ENCODE measurements around the gene MYDGF. TPM values are rescaled to one million over a fixed set of nuclear protein-coding genes. Genes with fewer than 3 reads are reported as not detected.

MYDGF gene
- total and polyA plus RNA-seq, 2 of the 13 experiments (the other 11 are each of a cell fraction or from before 2014, with no cell fraction given): 116 to 198 TPM

DNA sequence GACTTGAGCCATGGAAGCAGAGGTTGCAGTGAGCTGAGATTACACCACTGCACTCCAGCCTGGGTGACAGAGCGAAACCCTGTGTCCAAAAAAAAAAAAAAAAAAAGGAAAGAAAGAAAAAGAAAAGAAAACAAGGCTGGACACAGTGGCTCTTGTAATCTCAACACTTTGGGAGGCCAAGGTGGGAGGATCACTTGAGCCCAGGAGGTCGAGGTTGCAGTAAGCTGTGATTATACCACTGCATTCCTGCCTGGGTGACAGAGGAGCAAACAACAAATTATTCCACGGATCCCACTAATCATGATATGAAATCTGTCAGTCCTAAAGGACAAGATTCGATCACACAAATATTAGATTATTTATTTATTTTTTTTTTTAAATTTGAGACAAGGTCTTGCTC, 3.1 kb upstream of the MYDGF start:
- peaks cover 24% of the 10 kb centered on the region for H3K4me1 ChIP-seq (ENCODE audit: insufficient read depth, low read length)
- no peak overlapping the region for H2AFZ ChIP-seq (ENCODE audit: low read length)
- peaks cover 15% of the 10 kb centered on the region for H3K79me2 ChIP-seq (ENCODE audit: insufficient read depth, low read length)
- H3K27me3 ChIP-seq (ENCODE audit: control insufficient read depth in 1 of 2, insufficient read depth in 2 of 2, low read length in 2 of 2): no peaks in the 10 kb centered on the region; a peak in 1 of 5 replicates
- WGBS (ENCODE audit: low lambda C conversion rate): 79% methylated on average over 4 of the region's 4 CpGs
- intact Hi-C loops (cut with micrococcal nuclease; ENCODE audit: unreplicated experiment) (loop anchor here (5.0 kb wide), 1 partner anchor 49 kb away; the partner anchor contains the start of gene DPP9), in situ Hi-C loops (cut with HindIII; ENCODE audit: extremely low pct_ligation_motif_present, low pct_unique_long_range_greater_than_20kb) (no loop called here)
- TF ChIP-seq, protein P1, sequence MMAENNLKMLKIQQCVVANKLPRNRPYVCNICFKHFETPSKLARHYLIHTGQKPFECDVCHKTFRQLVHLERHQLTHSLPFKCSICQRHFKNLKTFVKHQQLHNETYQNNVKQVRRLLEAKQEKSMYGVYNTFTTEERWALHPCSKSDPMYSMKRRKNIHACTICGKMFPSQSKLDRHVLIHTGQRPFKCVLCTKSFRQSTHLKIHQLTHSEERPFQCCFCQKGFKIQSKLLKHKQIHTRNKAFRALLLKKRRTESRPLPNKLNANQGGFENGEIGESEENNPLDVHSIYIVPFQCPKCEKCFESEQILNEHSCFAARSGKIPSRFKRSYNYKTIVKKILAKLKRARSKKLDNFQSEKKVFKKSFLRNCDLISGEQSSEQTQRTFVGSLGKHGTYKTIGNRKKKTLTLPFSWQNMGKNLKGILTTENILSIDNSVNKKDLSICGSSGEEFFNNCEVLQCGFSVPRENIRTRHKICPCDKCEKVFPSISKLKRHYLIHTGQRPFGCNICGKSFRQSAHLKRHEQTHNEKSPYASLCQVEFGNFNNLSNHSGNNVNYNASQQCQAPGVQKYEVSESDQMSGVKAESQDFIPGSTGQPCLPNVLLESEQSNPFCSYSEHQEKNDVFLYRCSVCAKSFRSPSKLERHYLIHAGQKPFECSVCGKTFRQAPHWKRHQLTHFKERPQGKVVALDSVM (CRISPR knock-in tag; IDR thresholded peaks at IDR 0.05): peak; percentile 87
- TF ChIP-seq NR2C2 (CRISPR knock-in tag; IDR thresholded peaks at IDR 0.05; ENCODE audit: borderline replicate concordance): no peak
- no peak overlapping the region for H3K4me2 ChIP-seq (ENCODE audit: low read depth, low read length)
- H3K4me3 ChIP-seq (replicated peaks in 1 of 3; ENCODE audit: insufficient read depth in 1 of 3, low read depth in 2 of 3, low read length in 3 of 3): no peak overlapping the region
- no peak for FAIRE-seq
- no peaks in the 10 kb centered on the region; the same call in 1 of the 2 replicates for H4K20me1 ChIP-seq (ENCODE audit: insufficient read depth, low read length)
- POLR2A ChIA-PET: no interaction called here
- no TSS peak for BruUV-seq (replicated peaks)
- H3K36me3 ChIP-seq (replicated peaks in 1 of 2; ENCODE audit: control insufficient read depth in 1 of 2, insufficient read depth in 2 of 2, low read length in 2 of 2): peaks cover under 1 to 10% of the 10 kb centered on the region in 2 experiments; a peak in 4 of 5 replicates
- no peaks in the 10 kb centered on the region for H3K9me3 ChIP-seq (ENCODE audit: low read length)
- no peak overlapping the region for H3K9ac ChIP-seq (ENCODE audit: insufficient read depth, low read depth, low read length)
- peak overlapping the region; percentile 23 for H3K27ac ChIP-seq (ENCODE audit: extremely low read length, insufficient read depth, low read length)
- CTCF ChIA-PET (ENCODE audit: low intra/inter-chr PET ratio, low total read pairs): no interaction called here
- no peak for ATAC-seq
- DNase-seq (ENCODE audit: low spot score): no peak

DNA sequence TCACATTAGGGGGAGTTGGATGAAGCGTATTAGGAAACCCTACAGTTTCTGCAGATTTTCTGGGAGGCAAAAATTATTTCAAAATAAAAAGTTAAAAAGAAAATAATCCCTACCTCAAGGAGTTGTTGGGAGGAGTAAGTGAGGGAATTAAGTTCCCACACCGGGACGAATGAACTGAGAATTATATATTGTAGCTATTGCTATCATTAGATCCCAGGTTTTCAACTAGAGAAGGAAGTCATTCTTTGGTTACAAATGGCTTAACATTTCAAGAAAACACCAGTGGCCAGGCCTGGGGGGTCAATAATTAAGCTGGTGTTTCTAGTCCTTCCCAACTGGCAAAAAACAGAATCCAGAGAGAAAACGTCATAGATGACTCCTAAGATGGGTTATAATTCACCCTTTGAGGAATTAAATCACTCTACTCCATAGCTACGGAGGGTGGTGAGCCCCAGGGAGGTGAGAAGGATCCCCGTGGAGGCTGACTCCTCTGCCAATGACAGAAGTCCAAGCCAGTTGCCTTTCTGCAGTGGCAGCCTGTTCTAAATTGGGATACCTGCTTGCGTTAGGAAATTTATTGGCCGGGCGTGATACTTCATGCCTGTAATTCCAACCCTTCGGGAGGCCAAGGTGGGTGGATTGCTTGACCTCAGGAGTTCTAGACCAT, 1.2 kb upstream of the MYDGF start:
- peak overlapping the region; percentile 61 to 97 (median 76); a peak in 5 of 6 replicates for H3K4me3 ChIP-seq (replicated peaks in 1 of 3; ENCODE audit: insufficient read depth in 1 of 3, low read depth in 2 of 3, low read length in 3 of 3)
- H4K20me1 ChIP-seq (ENCODE audit: insufficient read depth, low read length): no peaks in the 10 kb centered on the region; the same call in 1 of the 2 replicates
- in situ Hi-C loops (cut with HindIII; ENCODE audit: extremely low pct_ligation_motif_present, low pct_unique_long_range_greater_than_20kb) (no loop called here), intact Hi-C loops (cut with micrococcal nuclease; ENCODE audit: unreplicated experiment) (loop anchor here (5.0 kb wide), 1 partner anchor 51 kb away; the partner anchor contains the start of gene DPP9)
- peaks cover 17% of the 10 kb centered on the region for H3K79me2 ChIP-seq (ENCODE audit: insufficient read depth, low read length)
- DNase-seq (ENCODE audit: low spot score) (peak; percentile 12), FAIRE-seq (no peak), ATAC-seq (no peak)
- POLR2A ChIA-PET: interaction anchor here (0.8 to 2.3 kb wide), 5 partner anchors 9 to 120 kb away, joined by 3 to 10 read pairs (median 3); partner anchors contain the start of genes DPP9 and FEM1A
- 13% methylated on average over 10 of the region's 10 CpGs for WGBS (ENCODE audit: low lambda C conversion rate)
- peak overlapping the region; percentile 98 for H3K4me2 ChIP-seq (ENCODE audit: low read depth, low read length)
- peak overlapping the region; percentile 78 for H2AFZ ChIP-seq (ENCODE audit: low read length)
- H3K9ac ChIP-seq (ENCODE audit: insufficient read depth, low read depth, low read length): peak overlapping the region; percentile 88; the same call in 1 of the 2 replicates
- H3K27ac ChIP-seq (ENCODE audit: extremely low read length, insufficient read depth, low read length): peak overlapping the region; percentile 97
- H3K9me3 ChIP-seq (ENCODE audit: low read length): no peaks in the 10 kb centered on the region
- no TSS peak for BruUV-seq (replicated peaks)
- CTCF ChIA-PET (ENCODE audit: low intra/inter-chr PET ratio, low total read pairs): no interaction called here
- H3K36me3 ChIP-seq (replicated peaks in 1 of 2; ENCODE audit: control insufficient read depth in 1 of 2, insufficient read depth in 2 of 2, low read length in 2 of 2): peaks cover 6 to 20% of the 10 kb centered on the region in 2 experiments
- no peaks in the 10 kb centered on the region; a peak in 1 of 5 replicates for H3K27me3 ChIP-seq (ENCODE audit: control insufficient read depth in 1 of 2, insufficient read depth in 2 of 2, low read length in 2 of 2)
- H3K4me1 ChIP-seq (ENCODE audit: insufficient read depth, low read length): peaks cover 28% of the 10 kb centered on the region
- peak; percentile 74; the same call in 1 of the 2 replicates for TF ChIP-seq ZNF546 (CRISPR knock-in tag; conservative IDR thresholded peaks at IDR 0.05)
- 0 out of 2 replicates have a peak, but pooled peaks have one; percentile 2 for TF ChIP-seq SAFB2 (CRISPR knock-in tag; IDR thresholded peaks at IDR 0.05; ENCODE audit: borderline replicate concordance, low read depth)
- peak; percentile 78 for TF ChIP-seq ZNF121 (CRISPR knock-in tag; IDR thresholded peaks at IDR 0.05)
- TF ChIP-seq RFX1 (IDR thresholded peaks at IDR 0.05): no peak
- TF ChIP-seq, protein P2, sequence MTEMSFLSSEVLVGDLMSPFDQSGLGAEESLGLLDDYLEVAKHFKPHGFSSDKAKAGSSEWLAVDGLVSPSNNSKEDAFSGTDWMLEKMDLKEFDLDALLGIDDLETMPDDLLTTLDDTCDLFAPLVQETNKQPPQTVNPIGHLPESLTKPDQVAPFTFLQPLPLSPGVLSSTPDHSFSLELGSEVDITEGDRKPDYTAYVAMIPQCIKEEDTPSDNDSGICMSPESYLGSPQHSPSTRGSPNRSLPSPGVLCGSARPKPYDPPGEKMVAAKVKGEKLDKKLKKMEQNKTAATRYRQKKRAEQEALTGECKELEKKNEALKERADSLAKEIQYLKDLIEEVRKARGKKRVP (CRISPR knock-in tag; IDR thresholded peaks at IDR 0.05): peak in 1 of 2 experiments; percentile 42; a peak in 1 of 4 replicates
- peak; percentile 76; the same call in 1 of the 2 replicates for TF ChIP-seq CHD4 (IDR thresholded peaks at IDR 0.05; ENCODE audit: borderline replicate concordance, low read length)
- TF ChIP-seq CREM (IDR thresholded peaks at IDR 0.05): peak; percentile 3; the same call in 1 of the 2 replicates
- TF ChIP-seq CREM (CRISPR knock-in tag; IDR thresholded peaks at IDR 0.05): no peak

All from HepG2 (cell line).